GM21717 (cell line): Measurements from ENCODE around the gene TSR1.
"Not testable (repeated sequence)": the region's sequence is repeated elsewhere in the genome, so short reads cannot be mapped to it uniquely, and the experiment has no call there.

Experiments
- ATAC-seq: cut with Tn5 transposase; IDR thresholded peaks from one replicate; pipeline ENCODE4 v1.9.1; 2021; ENCODE audit warnings: mild to moderate bottlenecking, moderate library complexity; ENCODE audit not compliant: unreplicated experiment

The TSR1 gene

DNA sequence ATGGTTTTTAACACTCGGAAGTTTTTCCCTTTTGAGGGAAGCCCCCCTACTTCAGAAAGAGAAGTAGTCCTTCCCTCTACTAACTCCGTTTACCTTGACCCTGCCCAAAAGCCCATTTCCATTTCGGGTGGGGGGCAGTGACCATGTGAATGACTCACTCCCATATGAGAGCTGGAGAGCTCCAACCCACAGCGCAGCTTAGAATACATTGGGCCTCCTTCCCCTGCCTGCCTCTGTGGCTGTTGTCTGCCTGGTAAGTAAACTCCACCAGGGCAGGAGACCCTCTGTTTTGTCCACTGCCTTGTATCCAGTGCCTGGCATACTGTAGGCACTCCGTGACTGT, 2.0 kb upstream of the TSR1 start:
- no peak for ATAC-seq

GRCh38 chr17:2337544-2338314, 1.5 kb upstream of the TSR1 start:
- no peak for ATAC-seq

GRCh38 chr17:2336852-2337543, 741 bp upstream of the TSR1 start, which contains the start of gene SGSM2:
TSS of gene SGSM2 (plus strand) at chr17:2337501. CDS start at chr17:2337689, 188 bp downstream.
- ATAC-seq, result no peak

DNA sequence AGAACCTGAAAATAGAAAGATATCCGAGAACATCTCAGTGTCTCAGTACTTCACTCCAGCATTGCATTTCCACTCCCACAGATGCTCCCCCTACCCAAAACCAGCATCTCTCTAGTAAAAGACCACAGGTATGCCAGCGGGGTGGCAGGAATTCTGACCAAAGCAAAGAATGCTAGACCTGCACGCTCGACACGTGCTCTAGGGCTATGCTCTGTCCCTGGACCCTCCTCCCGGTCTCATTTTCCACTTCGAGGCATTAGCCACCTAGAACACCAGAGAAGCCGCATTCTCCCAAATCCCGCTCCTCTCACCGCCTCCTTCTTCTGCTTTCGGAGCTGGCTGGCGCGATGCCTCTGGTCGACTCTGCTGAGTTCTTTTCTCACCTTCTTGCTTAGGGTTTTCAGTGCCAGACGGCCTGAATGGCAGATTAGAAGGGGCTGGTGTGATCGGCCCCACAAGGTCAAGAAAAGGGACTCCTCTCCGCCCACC, 487 bp downstream of the TSR1 start:
- ATAC-seq, result no peak

- no peak for ATAC-seq
These were observed 5.0 kb downstream of the TSR1 start for GRCh38 chr17:2331303-2331702.

- ATAC-seq, result no peak
These were observed 12.5 kb downstream of the TSR1 start for GRCh38 chr17:2323629-2324314.

DNA sequence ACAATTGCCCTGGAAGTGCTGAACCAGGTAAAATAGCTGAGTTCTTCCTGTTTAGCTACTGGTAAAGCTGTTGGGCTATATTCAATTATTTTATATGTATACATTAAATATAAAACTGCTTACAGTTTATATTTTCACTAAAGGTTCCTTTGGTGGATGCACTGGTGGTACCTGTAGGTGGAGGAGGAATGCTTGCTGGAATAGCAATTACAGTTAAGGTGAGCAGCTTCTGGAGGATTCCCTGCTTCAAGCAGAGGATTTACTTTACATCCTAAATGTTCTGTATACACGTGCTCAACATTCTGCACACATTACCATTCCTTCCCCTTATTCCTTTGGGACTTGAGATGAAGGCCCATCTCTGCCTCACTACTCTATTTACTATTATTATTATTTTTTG, 14.9 kb downstream of the TSR1 start:
- ATAC-seq, result no peak

GRCh38 chr17:2319051-2319450, 17.2 kb downstream of the TSR1 start:
- ATAC-seq, result no peak

DNA sequence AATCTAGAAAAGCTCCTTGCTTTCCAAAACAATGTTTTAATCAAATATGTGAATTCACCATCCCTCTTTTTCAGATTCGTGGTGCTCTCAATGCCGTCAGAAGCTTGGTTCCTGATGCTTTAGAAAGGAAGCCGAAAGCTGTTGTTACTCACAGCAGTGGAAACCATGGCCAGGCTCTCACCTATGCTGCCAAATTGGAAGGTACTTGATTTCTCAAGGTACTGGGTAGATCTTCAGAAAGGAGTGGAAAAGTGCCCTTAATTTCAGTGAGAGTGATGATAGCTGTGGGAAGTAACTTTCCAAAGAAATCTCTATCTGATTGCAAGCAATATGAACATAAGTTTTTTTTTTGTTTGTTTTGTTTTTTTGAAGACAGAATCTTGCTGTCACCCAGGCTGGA, 18.5 kb downstream of the TSR1 start:
- no peak for ATAC-seq

DNA sequence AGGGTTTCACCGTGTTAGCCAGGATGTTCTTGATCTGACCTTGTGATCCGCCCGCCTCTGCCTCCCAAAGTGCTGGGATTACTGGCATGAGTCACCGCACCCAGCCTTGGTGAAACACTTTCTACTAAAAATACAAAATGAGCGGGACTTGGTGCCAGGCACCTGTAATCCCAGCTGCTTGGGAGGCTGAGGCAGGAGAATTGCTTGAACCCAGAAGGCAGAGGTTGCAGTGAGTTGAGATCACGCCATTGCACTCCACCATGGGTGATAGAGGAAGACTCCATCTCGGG, 19.4 kb downstream of the TSR1 start:
- not testable (repeated sequence) for ATAC-seq

DNA sequence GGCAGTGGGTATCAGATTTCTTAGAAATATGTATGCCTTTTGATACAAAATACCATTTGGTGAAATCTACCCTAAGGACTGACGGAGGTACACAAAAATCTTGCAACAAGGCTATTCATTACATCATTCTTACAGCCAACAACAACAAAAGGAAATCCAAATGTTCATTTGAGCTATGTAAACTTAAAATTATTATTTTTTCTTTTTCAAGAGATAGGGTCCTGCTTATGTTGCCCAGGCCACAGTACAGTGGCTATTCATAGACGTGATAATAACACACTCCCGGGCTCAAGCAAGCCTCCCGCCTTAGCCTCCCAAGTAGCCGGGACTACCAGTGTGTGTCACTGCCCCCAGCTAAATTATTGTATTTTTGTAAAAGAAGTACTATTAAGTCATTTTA, 23.5 kb downstream of the TSR1 start:
- ATAC-seq, result no peak

DNA sequence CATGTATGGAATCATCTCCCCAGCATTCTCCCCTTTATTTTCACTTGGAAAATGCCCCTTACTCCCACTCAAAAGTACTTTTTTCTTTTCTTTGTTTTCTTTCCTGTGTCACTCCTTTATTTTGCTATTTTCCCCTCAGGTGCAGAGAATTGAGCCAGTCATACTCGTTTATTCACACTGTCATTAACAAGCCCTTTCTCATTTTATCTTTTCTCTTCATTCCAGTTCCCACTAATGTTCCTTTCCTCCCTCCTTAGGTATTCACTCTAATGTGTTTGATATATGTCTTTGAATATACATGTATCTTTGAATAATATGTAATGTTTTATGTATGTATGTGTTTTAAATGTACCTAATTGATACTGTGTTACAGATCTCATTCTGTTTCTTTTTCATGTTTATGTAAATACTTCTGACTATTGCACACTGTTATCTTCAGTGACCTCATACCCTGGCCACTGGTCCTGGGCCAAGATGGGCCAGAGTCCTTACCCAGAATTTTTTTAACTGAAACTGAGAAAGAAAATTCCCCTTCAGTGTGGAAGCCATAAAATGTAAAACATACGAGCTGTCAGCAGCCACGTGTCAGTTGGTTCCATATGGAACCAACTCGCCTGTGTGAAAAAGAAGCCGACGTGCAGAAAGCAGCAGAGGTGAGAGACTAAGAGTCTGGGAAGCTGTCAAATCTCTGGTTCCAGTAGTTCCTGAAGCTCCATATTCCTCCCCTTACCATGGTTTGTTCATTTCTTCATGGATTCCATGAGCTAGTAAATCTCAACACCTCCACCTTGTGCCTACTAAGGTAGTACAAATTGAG, 26.7 kb downstream of the TSR1 start:
- no peak for ATAC-seq

- ATAC-seq, result no peak
These were observed 31.3 kb downstream of the TSR1 start for GRCh38 chr17:2304931-2305330.

- ATAC-seq, result peak; percentile 62
These were observed 32.8 kb downstream of the TSR1 start, which contains the start of the genes SMG6 and SRR for GRCh38 chr17:2303204-2304188. TSS of gene SMG6 (minus strand) at chr17:2303785. CDS start at chr17:2303720, 65 bp downstream. TSS of gene SRR (plus strand) at chr17:2303950. CDS start at chr17:2315561, 11,611 bp downstream.

DNA sequence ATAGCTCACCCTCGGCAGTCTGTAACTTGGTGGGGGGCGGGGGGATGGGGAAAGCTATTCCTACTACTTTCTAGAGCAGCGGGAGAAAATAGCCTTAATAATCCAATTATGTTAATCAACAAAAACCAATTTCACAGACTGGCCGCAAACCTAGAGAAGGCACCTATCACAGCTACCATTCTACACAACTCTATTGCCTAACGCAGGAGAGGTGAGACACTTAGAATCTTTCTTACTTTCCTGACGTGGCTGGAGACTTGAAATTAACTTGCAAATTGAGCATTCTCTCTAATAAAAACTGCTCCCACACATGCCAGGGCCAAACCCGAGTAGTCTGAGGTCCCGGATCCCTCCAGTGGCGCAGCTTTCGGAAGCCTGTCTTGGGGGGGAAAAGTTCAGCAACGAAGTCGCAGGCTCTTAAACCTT, 33.5 kb downstream of the TSR1 start:
- ATAC-seq, result peak; percentile 18

DNA sequence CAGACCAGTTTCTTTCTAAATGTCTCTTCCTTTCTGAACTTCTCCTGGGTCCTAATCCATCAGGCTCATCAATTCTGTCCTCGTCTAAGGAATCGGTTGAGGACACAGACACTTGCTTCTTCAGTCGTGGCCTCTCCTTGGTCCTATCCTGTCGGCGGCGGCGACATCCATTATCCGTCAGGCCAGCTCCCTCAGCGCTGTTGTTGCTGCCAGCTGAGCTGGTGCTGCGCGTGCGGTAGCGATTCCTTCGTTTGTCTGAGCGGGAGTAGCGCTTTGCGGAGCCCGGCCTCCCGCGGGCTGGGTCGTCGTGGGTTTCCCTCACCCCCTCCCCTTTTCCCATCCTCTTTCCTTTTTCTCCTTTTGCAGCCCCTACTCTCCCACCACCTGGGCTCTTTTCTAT, 36.5 kb downstream of the TSR1 start:
- no peak for ATAC-seq

DNA sequence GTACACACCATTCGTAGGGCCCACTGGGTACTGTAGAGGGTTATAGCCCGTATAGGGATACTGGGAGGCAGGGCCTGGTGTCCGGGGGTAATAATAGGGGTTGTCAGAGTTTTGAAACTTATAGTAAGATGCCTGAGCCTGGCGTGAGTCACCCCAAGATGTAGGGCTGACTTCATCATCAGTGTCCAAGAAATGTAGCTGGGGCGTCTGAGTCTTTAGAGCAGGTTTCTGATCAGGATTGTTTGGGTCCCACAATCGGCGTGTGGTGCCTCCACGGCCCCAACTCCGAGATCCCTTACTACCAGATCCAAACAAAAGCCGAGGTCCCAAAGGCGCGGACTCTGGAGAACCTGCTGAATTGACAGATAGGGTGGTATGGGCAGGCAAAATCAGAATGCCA, 37.1 kb downstream of the TSR1 start:
- no peak for ATAC-seq

- no peak for ATAC-seq
These were observed 39.2 kb downstream of the TSR1 start for GRCh38 chr17:2297023-2297422.

GRCh38 chr17:2295575-2295974, 40.7 kb downstream of the TSR1 start:
- no peak for ATAC-seq

- ATAC-seq, result no peak
These were observed 44.2 kb downstream of the TSR1 start for GRCh38 chr17:2292100-2292499.
